Transverse colon (tissue), 3 donors: ENCODE data around the gene ANP32E.

Experiments
- POLR2A ChIP-seq: fragments of 450-650 bp; IDR thresholded peaks from one replicate; pipeline ENCODE4 v1.6.1; 2016; ENCODE audit warnings: antibody characterized with exemption, mild to moderate bottlenecking, moderate library complexity
- TF ChIP-seq, protein P1 (sequence below), 5 experiments: fragments of 200-600 bp in 3 of 5; fragments of 450-650 bp in 2 of 5; sonication (generic) in 3 of 5; IDR thresholded peaks; 1 replicate in 2 of 5; 2 replicates in 3 of 5; pipeline ENCODE4 v1.5.1; 2016 to 2017; ENCODE audit warnings: antibody characterized with exemption in 5 of 5, inconsistent platforms in 3 of 5, mild to moderate bottlenecking in 2 of 5, moderate library complexity in 1 of 5

DNA sequence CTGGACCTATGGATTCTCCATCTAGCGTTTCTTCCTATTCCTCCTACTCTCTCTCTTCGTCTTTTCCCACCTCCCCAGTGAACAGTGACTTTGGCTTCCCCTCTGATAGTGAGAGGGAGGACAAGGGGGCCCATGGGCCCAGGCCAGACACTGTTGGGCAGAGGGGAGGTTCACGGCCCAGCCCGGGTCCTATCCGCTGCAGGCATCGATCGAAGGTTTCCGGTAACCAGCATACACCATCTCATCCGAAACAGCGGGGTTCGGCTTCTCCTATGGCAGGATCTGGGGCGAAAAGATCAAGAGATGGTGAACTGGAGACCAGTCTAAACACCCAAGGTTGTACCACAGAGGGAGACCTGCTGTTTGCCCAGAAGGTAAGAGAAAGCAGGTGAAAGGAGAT lies 47.3 kb upstream of the ANP32E start:
- no peak for TF ChIP-seq POLR2A
- TF ChIP-seq, protein P1, sequence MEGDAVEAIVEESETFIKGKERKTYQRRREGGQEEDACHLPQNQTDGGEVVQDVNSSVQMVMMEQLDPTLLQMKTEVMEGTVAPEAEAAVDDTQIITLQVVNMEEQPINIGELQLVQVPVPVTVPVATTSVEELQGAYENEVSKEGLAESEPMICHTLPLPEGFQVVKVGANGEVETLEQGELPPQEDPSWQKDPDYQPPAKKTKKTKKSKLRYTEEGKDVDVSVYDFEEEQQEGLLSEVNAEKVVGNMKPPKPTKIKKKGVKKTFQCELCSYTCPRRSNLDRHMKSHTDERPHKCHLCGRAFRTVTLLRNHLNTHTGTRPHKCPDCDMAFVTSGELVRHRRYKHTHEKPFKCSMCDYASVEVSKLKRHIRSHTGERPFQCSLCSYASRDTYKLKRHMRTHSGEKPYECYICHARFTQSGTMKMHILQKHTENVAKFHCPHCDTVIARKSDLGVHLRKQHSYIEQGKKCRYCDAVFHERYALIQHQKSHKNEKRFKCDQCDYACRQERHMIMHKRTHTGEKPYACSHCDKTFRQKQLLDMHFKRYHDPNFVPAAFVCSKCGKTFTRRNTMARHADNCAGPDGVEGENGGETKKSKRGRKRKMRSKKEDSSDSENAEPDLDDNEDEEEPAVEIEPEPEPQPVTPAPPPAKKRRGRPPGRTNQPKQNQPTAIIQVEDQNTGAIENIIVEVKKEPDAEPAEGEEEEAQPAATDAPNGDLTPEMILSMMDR (IDR thresholded peaks at IDR 0.05) = no peak
